Mammary epithelial cell (primary cell): ENCODE measurements around the gene TRIM7.

Experiments
- EZH2 ChIP-seq: IDR thresholded peaks from 2 replicates; pipeline ENCODE4 v1.6.1; 2012; ENCODE audit warnings: low read length, inconsistent platforms, borderline replicate concordance
- TF ChIP-seq, protein P1 (sequence below), 2 donors: IDR thresholded peaks in 1 of 2; conservative IDR thresholded peaks in 1 of 2; 2 replicates each; pipeline ENCODE4 v1.5.1; 2011 to 2012; ENCODE audit warnings: inconsistent platforms in 2 of 2, low read length in 2 of 2, mild to moderate bottlenecking in 2 of 2, control low read depth in 1 of 2, low read depth in 1 of 2; ENCODE audit not compliant: insufficient read depth in 1 of 2; ENCODE audit errors: extremely low read depth in 1 of 2

DNA sequence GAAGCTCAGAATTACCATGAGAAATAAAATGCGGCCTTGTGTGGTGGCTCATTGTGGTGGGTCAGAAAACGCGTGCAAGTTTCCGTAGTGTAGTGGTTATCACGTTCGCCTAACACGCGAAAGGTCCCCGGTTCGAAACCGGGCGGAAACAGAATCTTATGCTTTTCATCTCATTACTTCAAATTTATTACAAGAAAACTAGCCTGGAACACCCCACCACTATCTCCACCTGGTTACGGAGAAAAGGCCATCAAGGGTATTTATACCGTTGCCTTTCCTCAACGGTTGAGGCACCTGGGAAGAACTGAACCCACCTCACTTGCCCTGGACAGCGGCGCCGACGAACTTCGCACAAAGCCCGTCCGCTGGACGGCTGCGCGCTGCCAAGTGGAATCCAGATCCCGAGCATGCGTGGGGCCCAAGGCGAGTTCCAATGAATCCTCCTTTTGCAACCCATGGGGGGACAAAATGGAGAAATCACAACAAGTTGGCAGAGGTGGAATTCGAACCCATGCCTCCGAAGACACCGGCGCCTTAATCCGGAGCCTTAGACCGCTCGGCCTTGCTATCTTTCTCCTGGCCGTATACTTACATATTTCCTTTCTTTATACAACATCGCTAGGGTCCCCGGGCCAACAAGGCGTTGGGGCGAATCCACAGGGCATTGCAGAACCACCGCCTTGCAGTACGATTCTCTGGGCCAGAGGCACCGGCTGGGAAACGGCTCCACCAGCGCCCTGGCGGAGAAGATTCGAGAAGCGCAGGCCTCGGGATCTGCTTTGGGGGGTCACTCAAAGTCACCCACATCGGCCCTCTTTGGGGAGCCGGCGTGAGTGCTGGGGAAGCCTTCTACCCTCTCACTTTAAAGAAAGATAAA is 40.7 kb downstream of the TRIM7 start:
- TF ChIP-seq, protein P1, sequence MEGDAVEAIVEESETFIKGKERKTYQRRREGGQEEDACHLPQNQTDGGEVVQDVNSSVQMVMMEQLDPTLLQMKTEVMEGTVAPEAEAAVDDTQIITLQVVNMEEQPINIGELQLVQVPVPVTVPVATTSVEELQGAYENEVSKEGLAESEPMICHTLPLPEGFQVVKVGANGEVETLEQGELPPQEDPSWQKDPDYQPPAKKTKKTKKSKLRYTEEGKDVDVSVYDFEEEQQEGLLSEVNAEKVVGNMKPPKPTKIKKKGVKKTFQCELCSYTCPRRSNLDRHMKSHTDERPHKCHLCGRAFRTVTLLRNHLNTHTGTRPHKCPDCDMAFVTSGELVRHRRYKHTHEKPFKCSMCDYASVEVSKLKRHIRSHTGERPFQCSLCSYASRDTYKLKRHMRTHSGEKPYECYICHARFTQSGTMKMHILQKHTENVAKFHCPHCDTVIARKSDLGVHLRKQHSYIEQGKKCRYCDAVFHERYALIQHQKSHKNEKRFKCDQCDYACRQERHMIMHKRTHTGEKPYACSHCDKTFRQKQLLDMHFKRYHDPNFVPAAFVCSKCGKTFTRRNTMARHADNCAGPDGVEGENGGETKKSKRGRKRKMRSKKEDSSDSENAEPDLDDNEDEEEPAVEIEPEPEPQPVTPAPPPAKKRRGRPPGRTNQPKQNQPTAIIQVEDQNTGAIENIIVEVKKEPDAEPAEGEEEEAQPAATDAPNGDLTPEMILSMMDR (conservative IDR thresholded peaks at IDR 0.05 in 1 of 2, IDR thresholded peaks at IDR 0.05 in 1 of 2; ENCODE audit: extremely low read depth in 1 of 2, insufficient read depth in 1 of 2, low read depth in 1 of 2, low read length in 2 of 2): no peak
- no peak for TF ChIP-seq EZH2
